Ascending aorta (tissue), 2 donors: Measurements from ENCODE around the gene ALAS1. TPM values are rescaled to one million over a fixed set of nuclear protein-coding genes. Genes with fewer than 3 reads are reported as not detected.

Source experiments
- DNase-seq, 2 donors: peaks; one replicate each; pipeline ENCODE4 v3.0.0-alpha.2; 2019; ENCODE audit warnings: low spot score in 2 of 2
- H3K27ac ChIP-seq, 2 donors: fragments of 200-600 bp; sonication (generic); one replicate each; pipeline ENCODE4 v1.5.1; 2016 to 2017; ENCODE audit warnings: mild to moderate bottlenecking in 1 of 2
- H3K27me3 ChIP-seq: fragments of 200-600 bp; sonication (generic); one replicate; pipeline ENCODE4 v1.5.1; 2017
- H3K36me3 ChIP-seq, 2 donors: fragments of 200-600 bp; sonication (generic); one replicate each; pipeline ENCODE4 v1.5.1; 2016
- H3K4me1 ChIP-seq, 2 donors: fragments of 200-600 bp; sonication (generic); one replicate each; pipeline ENCODE4 v1.5.1; 2016 to 2017; ENCODE audit warnings: mild to moderate bottlenecking in 1 of 2
- H3K4me3 ChIP-seq, 2 donors: fragments of 200-600 bp; sonication (generic); one replicate each; pipeline ENCODE4 v1.5.1; 2016 to 2017; ENCODE audit warnings: mild to moderate bottlenecking in 1 of 2
- H3K9me3 ChIP-seq, 2 donors: fragments of 200-600 bp; sonication (generic); one replicate each; pipeline ENCODE4 v1.5.1; 2016
- CTCF ChIP-seq, 3 experiments: fragments of 200-600 bp in 2 of 3; fragments of 450-650 bp in 1 of 3; sonication (generic) in 2 of 3; IDR thresholded peaks; one replicate each; pipeline ENCODE4 v1.5.1; 2016 to 2019; ENCODE audit warnings: antibody characterized with exemption in 3 of 3, mild to moderate bottlenecking in 1 of 3, moderate library complexity in 1 of 3
- intact Hi-C: fragments of 100-400 bp; cut with DNase I; formaldehyde crosslinking; loops from one replicate; pipeline ENCODE4 v1.15.1; 2023
- total RNA-seq: library from RNA; depleted of rRNA; stranded (reverse); fragments of >200 nt; gene quantifications from one replicate; pipeline ENCODE4 v1.1.0, GENCODE V29; 2016

Gene ALAS1
- total RNA-seq, 1 donor from 2014 or later: 58.3 TPM

GRCh38 chr3:52185837-52186236, 12.1 kb upstream of the ALAS1 start:
- DNase-seq: no peak
- Histone ChIP-seq H3K9me3 (no peaks in the 10 kb centered on the region), H3K4me1 (peaks cover 7 to 11% of the 10 kb centered on the region in 2 donors), H3K27ac (no peak overlapping the region), H3K4me3 (no peak overlapping the region), H3K27me3 (no peaks in the 10 kb centered on the region), H3K36me3 (no peaks in the 10 kb centered on the region)
- intact Hi-C loops: no loop called here
- no peak for TF ChIP-seq CTCF (IDR thresholded peaks at IDR 0.05)

DNA sequence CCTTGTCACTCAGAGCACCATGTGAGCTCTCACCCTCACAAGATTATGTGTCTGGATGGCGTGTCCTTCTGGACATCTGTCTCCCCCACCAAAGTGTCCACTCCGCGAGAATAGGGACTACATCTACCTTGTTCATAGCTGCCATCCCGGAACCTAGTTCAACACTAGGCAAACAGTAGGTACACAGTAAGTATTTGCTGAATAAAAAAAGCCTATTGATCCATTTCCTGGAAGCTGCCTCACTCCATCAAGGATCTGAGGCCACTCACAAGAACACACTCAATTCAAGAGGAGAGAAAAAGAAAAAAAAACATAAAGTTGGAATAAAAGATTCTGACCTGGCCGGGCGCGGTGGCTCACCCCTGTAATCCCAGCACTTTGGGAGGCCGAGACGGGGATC, 11.2 kb upstream of the ALAS1 start:
- no peak for TF ChIP-seq CTCF (IDR thresholded peaks at IDR 0.05)
- DNase-seq: no peak
- Histone ChIP-seq H3K4me1 (peaks cover 8 to 11% of the 10 kb centered on the region in 2 donors), H3K36me3 (no peaks in the 10 kb centered on the region), H3K9me3 (no peaks in the 10 kb centered on the region), H3K27ac (no peak overlapping the region), H3K27me3 (no peaks in the 10 kb centered on the region), H3K4me3 (no peak overlapping the region)
- intact Hi-C loops: no loop called here

DNA sequence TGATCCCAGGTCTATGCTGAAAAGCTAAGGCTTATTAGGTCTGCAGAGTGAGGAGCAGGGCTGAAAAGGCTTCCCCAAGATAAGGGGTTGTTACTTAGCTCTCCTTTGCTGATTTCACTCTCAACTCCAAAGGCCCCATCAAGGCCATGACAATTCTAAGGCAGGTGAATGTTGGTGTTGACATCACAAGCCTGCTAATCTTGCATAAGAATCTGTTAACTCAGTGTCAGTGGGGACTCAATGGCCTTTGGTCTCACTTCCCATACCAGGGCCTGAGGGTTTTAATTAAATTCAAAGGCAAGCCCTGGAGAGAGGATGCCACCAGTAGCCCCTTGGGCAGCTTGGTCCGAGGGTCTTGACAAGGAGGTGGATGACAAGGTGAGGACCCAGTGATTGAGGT, 9.4 kb upstream of the ALAS1 start:
- no peaks in the 10 kb centered on the region for H3K27me3 ChIP-seq
- no peak overlapping the region for H3K27ac ChIP-seq
- no peak overlapping the region for H3K4me3 ChIP-seq
- no peak for DNase-seq
- intact Hi-C loops: no loop called here
- peaks cover 8 to 11% of the 10 kb centered on the region in 2 donors for H3K4me1 ChIP-seq
- no peak for TF ChIP-seq CTCF (IDR thresholded peaks at IDR 0.05)
- H3K9me3 ChIP-seq: no peaks in the 10 kb centered on the region
- H3K36me3 ChIP-seq: no peaks in the 10 kb centered on the region

GRCh38 chr3:52190294-52191074, 7.5 kb upstream of the ALAS1 start:
- H3K27ac ChIP-seq: peak overlapping the region; percentile 68 to 73
- H3K4me3 ChIP-seq: no peak overlapping the region
- intact Hi-C loops: no loop called here
- TF ChIP-seq CTCF (IDR thresholded peaks at IDR 0.05): no peak
- peaks cover 8 to 11% of the 10 kb centered on the region in 2 donors for H3K4me1 ChIP-seq
- no peaks in the 10 kb centered on the region for H3K9me3 ChIP-seq
- H3K27me3 ChIP-seq: no peaks in the 10 kb centered on the region
- H3K36me3 ChIP-seq: no peaks in the 10 kb centered on the region
- DNase-seq: peak in 1 of 2 donors; percentile 78

- no peak overlapping the region for H3K4me3 ChIP-seq
- H3K27ac ChIP-seq: no peak overlapping the region
- no peaks in the 10 kb centered on the region for H3K9me3 ChIP-seq
- intact Hi-C loops: no loop called here
- H3K36me3 ChIP-seq: no peaks in the 10 kb centered on the region
- H3K27me3 ChIP-seq: no peaks in the 10 kb centered on the region
- DNase-seq: no peak
- H3K4me1 ChIP-seq: peaks cover 8 to 11% of the 10 kb centered on the region in 2 donors
- TF ChIP-seq CTCF (IDR thresholded peaks at IDR 0.05): no peak
These were observed 6.3 kb upstream of the ALAS1 start for GRCh38 chr3:52191663-52192062.
